ENCODE data around the gene UHRF2.
"Not testable (repeated sequence)": the region's sequence is repeated elsewhere in the genome, so short reads cannot be mapped to it uniquely, and the experiment has no call there.

The UHRF2 gene

GRCh38 chr9:6490863-6491262 lies 77.9 kb downstream of the UHRF2 start:
- no peak for DNase-seq

GRCh38 chr9:6495466-6495865 lies 82.5 kb downstream of the UHRF2 start:
- no peak for DNase-seq

GRCh38 chr9:6498982-6499381 lies 86.0 kb downstream of the UHRF2 start:
- peak; percentile 77 for DNase-seq

GRCh38 chr9:6501526-6502210 lies 88.7 kb downstream of the UHRF2 start:
- DNase-seq, result no peak

- peak; percentile 53 for DNase-seq
These were observed 89.4 kb downstream of the UHRF2 start for GRCh38 chr9:6502399-6502798.

- no peak for DNase-seq
These were observed 93.6 kb downstream of the UHRF2 start for GRCh38 chr9:6506571-6506970.

GRCh38 chr9:6512085-6512657 lies 99.2 kb downstream of the UHRF2 start:
- DNase-seq, result no peak

- DNase-seq, result no peak
These were observed 109.3 kb downstream of the UHRF2 start for GRCh38 chr9:6522263-6522662.

- peak; percentile 16 for DNase-seq
These were observed 112.5 kb downstream of the UHRF2 start for GRCh38 chr9:6525326-6526045.

GRCh38 chr9:6535594-6535993 lies 122.6 kb downstream of the UHRF2 start:
- DNase-seq, result no peak

GRCh38 chr9:6538666-6539071 lies 125.7 kb downstream of the UHRF2 start:
- DNase-seq, result peak; percentile 14

GRCh38 chr9:6542617-6543016 lies 129.6 kb downstream of the UHRF2 start:
- DNase-seq, result not testable (repeated sequence)

- DNase-seq, result no peak
These were observed 130.2 kb downstream of the UHRF2 start for GRCh38 chr9:6543204-6543603.

GRCh38 chr9:6545017-6545691 lies 132.2 kb downstream of the UHRF2 start:
- DNase-seq, result no peak

- no peak for DNase-seq
These were observed 136.3 kb downstream of the UHRF2 start for GRCh38 chr9:6549106-6549800.

- no peak for DNase-seq
These were observed 138.1 kb downstream of the UHRF2 start for GRCh38 chr9:6551136-6551535.

- peak; percentile 91 for DNase-seq
These were observed 139.0 kb downstream of the UHRF2 start for GRCh38 chr9:6552033-6552432.

GRCh38 chr9:6552498-6553121 lies 139.6 kb downstream of the UHRF2 start:
- DNase-seq, result peak; percentile 66

GRCh38 chr9:6553866-6554265 lies 140.9 kb downstream of the UHRF2 start:
- DNase-seq, result no peak
